ENCODE data around the gene TTC28. TPM values are rescaled to one million over a fixed set of nuclear protein-coding genes. Genes with fewer than 3 reads are reported as not detected.
"Not testable (repeated sequence)": the region's sequence is repeated elsewhere in the genome, so short reads cannot be mapped to it uniquely, and the experiment has no call there.

Gene TTC28
- total and polyA plus RNA-seq, 12 donors: 2.1 to 27.7 (median 20.4) TPM

GRCh38 chr22:28477556-28477955 is 202.1 kb downstream of the TTC28 start:
- no peaks in the 10 kb centered on the region for H3K9me3 ChIP-seq
- no peaks in the 10 kb centered on the region for H3K36me3 ChIP-seq
- intact Hi-C loops (cut with DNase I): no loop called here
- DNase-seq: no peak
- no peak for TF ChIP-seq CTCF (IDR thresholded peaks at IDR 0.05)
- H3K27ac ChIP-seq: no peak overlapping the region
- peaks cover 0 to 13% (median 0%) of the 10 kb centered on the region in 9 donors for H3K4me1 ChIP-seq
- 92 to 96% methylated on average over 1 of the region's 1 CpG for WGBS, 2 donors
- no peaks in the 10 kb centered on the region for H3K27me3 ChIP-seq
- ATAC-seq: no peak
- H3K4me3 ChIP-seq: no peak overlapping the region

- H3K27me3 ChIP-seq: no peaks in the 10 kb centered on the region
- ATAC-seq: no peak
- no peak for DNase-seq
- WGBS, 2 donors: 97 to 98% methylated on average over 1 of the region's 1 CpG
- TF ChIP-seq CTCF (IDR thresholded peaks at IDR 0.05): no peak
- no peak overlapping the region for H3K27ac ChIP-seq
- H3K4me1 ChIP-seq: peaks cover 0 to 4% (median 0%) of the 10 kb centered on the region in 9 donors
- H3K36me3 ChIP-seq: no peaks in the 10 kb centered on the region
- intact Hi-C loops (cut with DNase I): no loop called here
- H3K9me3 ChIP-seq: no peaks in the 10 kb centered on the region
- H3K4me3 ChIP-seq: no peak overlapping the region
Measured at GRCh38 chr22:28474330-28474729, 205.3 kb downstream of the TTC28 start.

- DNase-seq (no peak), ATAC-seq (no peak)
- Histone ChIP-seq H3K36me3 (no peaks in the 10 kb centered on the region), H3K27me3 (no peaks in the 10 kb centered on the region), H3K4me3 (no peak overlapping the region), H3K9me3 (no peaks in the 10 kb centered on the region), H3K4me1 (peaks cover 0 to 4% (median 0%) of the 10 kb centered on the region in 9 donors), H3K27ac (no peak overlapping the region)
- no peak for TF ChIP-seq CTCF (IDR thresholded peaks at IDR 0.05)
- intact Hi-C loops (cut with DNase I): no loop called here
- 85 to 89% methylated on average over 2 of the region's 2 CpGs for WGBS, 2 donors
Measured at GRCh38 chr22:28473258-28473657, 206.4 kb downstream of the TTC28 start.

- H3K4me3 ChIP-seq; H3K27ac ChIP-seq; H3K9me3 ChIP-seq; intact Hi-C loops (cut with DNase I); H3K36me3 ChIP-seq; ATAC-seq; DNase-seq; H3K27me3 ChIP-seq: not testable (repeated sequence)
- peaks cover 0 to 14% (median 7%) of the 10 kb centered on the region in 9 donors for H3K4me1 ChIP-seq
- WGBS, 2 donors: 88 to 95% methylated on average over 1 of the region's 1 CpG
Measured at GRCh38 chr22:28467055-28467454, 212.6 kb downstream of the TTC28 start.

GRCh38 chr22:28466399-28466798 is 213.2 kb downstream of the TTC28 start:
- TF ChIP-seq CTCF (IDR thresholded peaks at IDR 0.05): no peak

More at GRCh38 chr22:28466399-28466798, 213.2 kb downstream of the TTC28 start:
- Histone ChIP-seq H3K27ac (no peak overlapping the region), H3K27me3 (no peaks in the 10 kb centered on the region), H3K4me3 (no peak overlapping the region), H3K9me3 (peaks cover 0 to 3% (median 0%) of the 10 kb centered on the region in 11 donors), H3K36me3 (no peaks in the 10 kb centered on the region), H3K4me1 (peaks cover 0 to 14% (median 7%) of the 10 kb centered on the region in 9 donors)
- no peak for ATAC-seq
- DNase-seq: no peak
- WGBS, 2 donors: 91 to 99% methylated on average over 4 of the region's 4 CpGs
- intact Hi-C loops (cut with DNase I): no loop called here
